Esophagus squamous epithelium (tissue), 5 donors: ENCODE results near the gene MRPL37. TPM values are rescaled to one million over a fixed set of nuclear protein-coding genes. Genes with fewer than 3 reads are reported as not detected.

ENCODE experiments used
- DNase-seq: peaks from one replicate; lab custom pipeline; 2025; lab: John Stamatoyannopoulos, UW
- H3K27ac ChIP-seq, 4 donors: fragments of 200-600 bp; sonication (generic); one replicate each; pipeline ENCODE4 v1.5.1; 2016 to 2019; ENCODE audit warnings: mild to moderate bottlenecking in 1 of 4
- H3K27me3 ChIP-seq, 4 donors: fragments of 200-600 bp; sonication (generic); 1 replicate in 3 of 4; 2 replicates in 1 of 4; pipeline versions ENCODE4 v1.5.1 to v1.6.0; 2017 to 2021; ENCODE audit warnings: antibody characterized with exemption in 1 of 4
- H3K36me3 ChIP-seq, 3 donors: fragments of 200-600 bp; sonication (generic); one replicate each; pipeline ENCODE4 v1.5.1; 2016 to 2019
- H3K4me1 ChIP-seq, 3 donors: fragments of 200-600 bp; sonication (generic); one replicate each; pipeline ENCODE4 v1.5.1; 2017 to 2019
- H3K4me3 ChIP-seq, 4 donors: fragments of 200-600 bp; sonication (generic); 1 replicate in 3 of 4; 2 replicates in 1 of 4; pipeline ENCODE4 v1.5.1; 2016 to 2019; ENCODE audit warnings: mild to moderate bottlenecking in 2 of 4, moderate library complexity in 1 of 4
- H3K9me3 ChIP-seq, 3 donors: fragments of 200-600 bp; sonication (generic); one replicate each; pipeline ENCODE4 v1.5.1; 2016 to 2019
- CTCF ChIP-seq, 6 experiments: fragments of 450-650 bp in 4 of 6; fragments of 200-600 bp in 2 of 6; sonication (generic) in 2 of 6; IDR thresholded peaks; one replicate each; pipeline ENCODE4 v1.5.1; 2016 to 2019; ENCODE audit warnings: antibody characterized with exemption in 6 of 6, mild to moderate bottlenecking in 4 of 6, moderate library complexity in 4 of 6
- POLR2A ChIP-seq, 4 donors: fragments of 450-650 bp; IDR thresholded peaks; one replicate each; pipeline ENCODE4 v1.6.1; 2017; ENCODE audit warnings: antibody characterized with exemption in 4 of 4, mild to moderate bottlenecking in 4 of 4, moderate library complexity in 3 of 4
- WGBS, 2 donors: methylation state at CpG; one replicate each; pipeline ENCODE4 v1.1.5; 2018; 5-methylcytosine and 5-hydroxymethylcytosine counted together
- intact Hi-C: fragments of 100-400 bp; cut with DNase I; formaldehyde crosslinking; loops from one replicate; pipeline ENCODE4 v1.15.0; 2022
- total RNA-seq, 4 donors: library from RNA; depleted of rRNA; stranded (reverse); fragments of >200 nt; gene quantifications; one replicate each; pipeline ENCODE4 v1.1.0, GENCODE V29; 2016
- donor health status: DM: yes; HTN: yes; CAD: no.

MRPL37 gene
- total RNA-seq, 4 donors from 2014 or later: 63.1 to 101 (median 79.3) TPM

DNA sequence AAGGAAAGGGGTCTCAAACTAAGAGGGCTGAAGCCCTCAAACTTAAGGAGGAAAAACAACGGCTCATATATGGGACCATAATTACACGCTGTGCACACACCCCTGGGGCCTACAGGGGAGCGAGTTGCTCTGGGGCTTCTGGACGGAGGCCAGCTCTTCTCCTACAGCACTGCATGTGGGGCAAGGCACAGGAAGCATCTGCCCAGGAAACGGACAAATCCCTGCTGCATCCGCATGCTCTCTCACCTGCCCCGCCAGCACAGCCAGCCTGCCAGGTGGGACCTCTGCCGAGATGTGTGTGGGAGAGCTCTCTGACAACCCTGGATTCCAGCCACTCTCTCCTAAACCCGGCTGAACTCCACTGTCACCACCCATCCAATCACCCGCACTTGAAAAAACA is 54.1 kb downstream of the MRPL37 start:
- Histone ChIP-seq H3K27ac (peak overlapping the region in 1 of 4 donors; percentile 12), H3K36me3 (peaks cover 7 to 71% (median 8%) of the 10 kb centered on the region in 3 donors), H3K27me3 (no peaks in the 10 kb centered on the region), H3K4me3 (no peak overlapping the region), H3K4me1 (peaks cover 0 to 20% (median 0%) of the 10 kb centered on the region in 3 donors), H3K9me3 (no peaks in the 10 kb centered on the region)
- no peak for DNase-seq
- intact Hi-C loops: no loop called here
- WGBS, 2 donors: 35 to 45% methylated on average over 3 to 10 of the region's 10 CpGs
- TF ChIP-seq POLR2A (IDR thresholded peaks at IDR 0.05): no peak

- WGBS, 2 donors: 73 to 92% methylated on average over 4 to 7 of the region's 9 CpGs
- TF ChIP-seq CTCF (IDR thresholded peaks at IDR 0.05) (no peak), POLR2A (IDR thresholded peaks at IDR 0.05) (no peak)
- Histone ChIP-seq H3K36me3 (peaks cover 7 to 67% (median 8%) of the 10 kb centered on the region in 3 donors), H3K4me3 (no peak overlapping the region), H3K9me3 (no peaks in the 10 kb centered on the region), H3K4me1 (peaks cover 0 to 20% (median 0%) of the 10 kb centered on the region in 3 donors), H3K27me3 (no peaks in the 10 kb centered on the region), H3K27ac (no peak overlapping the region)
- intact Hi-C loops: no loop called here
- DNase-seq: no peak
Measured at GRCh38 chr1:54255026-54255702, 55.2 kb downstream of the MRPL37 start.

DNA sequence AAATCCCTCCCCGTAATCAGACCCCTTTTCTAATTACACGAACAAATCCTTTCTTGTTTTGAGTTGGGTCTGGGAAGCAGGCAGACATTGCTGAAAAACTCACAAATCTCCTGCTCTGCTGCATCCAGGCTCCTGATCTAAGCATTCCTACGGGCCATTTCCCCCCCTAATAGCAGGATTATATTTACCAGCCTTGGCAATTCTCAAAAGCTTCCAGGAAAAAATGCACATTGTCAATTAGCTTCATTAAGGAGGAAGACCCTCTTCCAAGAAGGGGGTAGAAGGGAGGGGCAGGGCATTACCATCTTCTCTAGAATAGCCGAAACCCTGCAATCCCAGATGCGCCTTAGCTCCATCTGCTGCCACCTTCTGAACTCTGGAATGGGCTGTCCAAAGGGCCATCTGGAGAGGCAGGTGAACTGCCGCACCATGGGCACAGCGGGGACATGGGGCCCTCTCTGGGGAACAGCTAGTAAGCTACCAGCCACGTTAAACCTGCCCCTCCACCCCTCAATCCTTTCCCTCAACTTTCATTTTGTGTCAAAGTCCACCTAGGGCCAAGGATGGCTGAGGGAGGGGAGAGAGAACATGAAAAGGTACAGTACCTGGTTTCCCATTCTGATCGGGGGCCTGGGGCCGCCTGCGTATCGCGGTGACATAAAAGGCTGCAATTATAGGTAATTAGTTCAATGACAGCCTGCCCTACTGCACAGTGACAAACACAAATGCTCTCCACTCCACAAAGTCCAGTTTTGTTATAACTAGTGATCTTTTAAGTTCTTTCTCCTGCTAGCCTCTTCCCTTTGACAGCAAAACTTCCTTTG is 56.8 kb downstream of the MRPL37 start:
- Histone ChIP-seq H3K27me3 (no peaks in the 10 kb centered on the region), H3K4me1 (peaks cover 0 to 14% (median 0%) of the 10 kb centered on the region in 3 donors), H3K4me3 (no peak overlapping the region), H3K27ac (no peak overlapping the region), H3K9me3 (no peaks in the 10 kb centered on the region), H3K36me3 (peaks cover 0 to 63% (median 1%) of the 10 kb centered on the region in 3 donors)
- intact Hi-C loops: no loop called here
- DNase-seq: no peak
- 92 to 93% methylated on average over 11 to 13 of the region's 13 CpGs for WGBS, 2 donors
- no peak for TF ChIP-seq POLR2A (IDR thresholded peaks at IDR 0.05)
- TF ChIP-seq CTCF (IDR thresholded peaks at IDR 0.05): no peak

DNA sequence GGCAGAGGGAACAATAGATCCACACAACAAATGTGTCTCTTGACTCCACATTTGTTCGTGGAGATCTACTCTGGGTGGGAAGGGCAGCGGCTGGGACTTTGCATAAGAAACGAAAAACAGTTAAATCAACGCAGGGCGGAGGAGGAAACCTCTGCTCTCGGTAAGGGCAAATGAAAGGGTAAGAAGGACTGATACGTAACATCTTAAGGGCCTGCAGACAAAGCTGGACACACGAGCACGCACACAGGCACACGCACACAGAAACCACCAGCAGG is 57.3 kb downstream of the MRPL37 start:
- DNase-seq: no peak
- 91 to 93% methylated on average over 9 to 10 of the region's 10 CpGs for WGBS, 2 donors
- H3K27me3 ChIP-seq: no peaks in the 10 kb centered on the region
- H3K36me3 ChIP-seq: peaks cover 0 to 60% (median 0%) of the 10 kb centered on the region in 3 donors
- H3K27ac ChIP-seq: no peak overlapping the region
- no peaks in the 10 kb centered on the region for H3K9me3 ChIP-seq
- H3K4me1 ChIP-seq: peaks cover 0 to 14% (median 0%) of the 10 kb centered on the region in 3 donors
- TF ChIP-seq POLR2A (IDR thresholded peaks at IDR 0.05): no peak
- TF ChIP-seq CTCF (IDR thresholded peaks at IDR 0.05): no peak
- intact Hi-C loops: no loop called here
- no peak overlapping the region for H3K4me3 ChIP-seq

DNA sequence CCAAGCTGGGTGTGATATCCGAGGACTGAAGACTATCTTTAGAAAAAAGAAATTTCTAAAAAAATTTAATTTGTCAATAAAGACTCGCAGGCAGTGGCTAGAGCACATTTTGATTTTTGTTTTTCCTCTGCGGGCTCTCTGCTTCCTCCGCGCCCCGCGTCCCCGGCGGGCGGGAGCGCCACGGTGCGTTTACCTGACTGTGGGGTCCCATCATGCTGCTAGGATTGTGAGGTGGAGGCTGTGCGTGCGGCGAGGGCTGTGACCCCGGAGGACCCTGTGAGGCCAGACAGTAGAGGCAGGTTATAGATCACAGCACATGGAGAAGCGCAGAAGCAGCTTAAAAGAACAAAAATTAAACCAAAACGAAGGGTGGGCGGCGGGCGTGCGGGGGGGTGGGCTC is 57.9 kb downstream of the MRPL37 start:
- 90 to 93% methylated on average over 10 to 18 of the region's 23 CpGs for WGBS, 2 donors
- peaks cover 0 to 18% (median 4%) of the 10 kb centered on the region in 3 donors for H3K4me1 ChIP-seq

More for the DNA sequence above, 57.9 kb downstream of the MRPL37 start:
- no peak for DNase-seq
- Histone ChIP-seq H3K4me3 (no peak overlapping the region), H3K27ac (no peak overlapping the region), H3K27me3 (no peaks in the 10 kb centered on the region), H3K36me3 (peaks cover 0 to 56% (median 0%) of the 10 kb centered on the region in 3 donors), H3K9me3 (no peaks in the 10 kb centered on the region)
- intact Hi-C loops: no loop called here
- TF ChIP-seq CTCF (IDR thresholded peaks at IDR 0.05): no peak
